Measurements from ENCODE around the gene VOPP1. TPM values are rescaled to one million over a fixed set of nuclear protein-coding genes. Genes with fewer than 3 reads are reported as not detected.

Gene VOPP1
- total and polyA plus RNA-seq, 2 of the 13 experiments (the other 11 are each of a cell fraction or from before 2014, with no cell fraction given): 21.8 to 55.3 TPM

DNA sequence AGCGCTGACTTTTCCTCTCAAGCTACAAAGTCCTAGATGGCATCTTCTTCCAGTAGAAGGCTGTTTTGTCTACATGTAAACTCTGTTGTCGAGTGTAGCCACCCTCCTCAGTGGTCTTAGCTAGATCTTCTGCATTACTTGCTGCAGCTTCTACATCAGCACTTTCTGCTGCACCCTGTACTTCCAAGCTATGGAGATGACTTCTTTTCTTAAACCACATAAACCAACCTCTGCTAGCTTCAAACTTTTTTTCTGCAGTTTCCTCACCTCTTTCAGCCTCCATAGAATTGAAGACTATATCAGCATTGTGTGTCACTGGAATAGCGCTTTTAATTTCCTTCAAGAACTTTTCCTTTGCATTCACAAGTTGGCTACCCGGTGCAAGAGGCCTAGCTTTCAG, 119.3 kb downstream of the VOPP1 start (continued):
- TF ChIP-seq ZNF841 (CRISPR knock-in tag; IDR thresholded peaks at IDR 0.05; ENCODE audit: borderline replicate concordance): no peak

DNA sequence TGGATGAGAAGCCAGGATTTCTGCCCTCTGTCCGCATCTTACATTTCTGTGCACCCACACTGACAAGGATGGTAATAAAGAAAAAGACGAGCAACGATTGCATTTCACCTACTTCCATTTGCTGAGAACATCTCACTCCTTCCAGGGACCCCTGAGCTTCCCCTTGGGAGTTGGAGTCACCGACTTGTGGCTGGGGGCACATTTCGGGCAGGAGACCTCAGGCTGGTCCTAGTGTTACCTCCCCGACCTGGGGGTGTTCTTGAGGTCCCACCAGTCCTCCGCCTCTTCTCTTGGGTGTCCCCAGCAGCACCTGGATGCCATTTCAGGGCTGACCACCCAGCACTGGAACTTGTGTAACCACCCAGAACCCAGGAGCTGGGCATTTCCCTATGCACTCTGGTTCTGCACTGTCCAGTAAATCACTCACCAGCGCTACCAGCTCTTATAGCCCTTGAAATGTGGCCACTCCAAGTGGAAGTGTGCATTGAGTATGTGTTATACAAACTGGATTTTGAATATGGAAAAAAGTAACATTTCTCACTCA, 122.2 kb downstream of the VOPP1 start:
- no peaks in the 10 kb centered on the region for H3K27me3 ChIP-seq (ENCODE audit: control insufficient read depth in 1 of 2, insufficient read depth in 2 of 2, low read length in 2 of 2)
- no peaks in the 10 kb centered on the region for H3K4me1 ChIP-seq (ENCODE audit: insufficient read depth, low read length)
- H3K27ac ChIP-seq (ENCODE audit: extremely low read length, insufficient read depth, low read length): no peak overlapping the region
- H4K20me1 ChIP-seq (ENCODE audit: insufficient read depth, low read length): no peaks in the 10 kb centered on the region
- FAIRE-seq (no peak), ATAC-seq (no peak), DNase-seq (ENCODE audit: low spot score) (no peak)
- WGBS (ENCODE audit: low lambda C conversion rate): 100% methylated on average over 7 of the region's 8 CpGs
- CTCF ChIA-PET (ENCODE audit: low intra/inter-chr PET ratio, low total read pairs): no interaction called here
- BruUV-seq (replicated peaks): no TSS peak
- H3K9me3 ChIP-seq (ENCODE audit: low read length): no peaks in the 10 kb centered on the region
- H3K79me2 ChIP-seq (ENCODE audit: insufficient read depth, low read length): no peaks in the 10 kb centered on the region
- intact Hi-C loops (cut with micrococcal nuclease; ENCODE audit: unreplicated experiment): no loop called here
- no peak overlapping the region for H3K4me3 ChIP-seq (replicated peaks in 1 of 3; ENCODE audit: insufficient read depth in 1 of 3, low read depth in 2 of 3, low read length in 3 of 3)
- no peak overlapping the region for H2AFZ ChIP-seq (ENCODE audit: low read length)
- POLR2A ChIA-PET: no interaction called here
- no peak overlapping the region for H3K9ac ChIP-seq (ENCODE audit: insufficient read depth, low read depth, low read length)
- TF ChIP-seq JARID2 (CRISPR knock-in tag; IDR thresholded peaks at IDR 0.05; ENCODE audit: insufficient replicate concordance) (no peak), HOXD1 (CRISPR knock-in tag; IDR thresholded peaks at IDR 0.05) (no peak), TOPORS (CRISPR knock-in tag; IDR thresholded peaks at IDR 0.05) (no peak), HDAC6 (IDR thresholded peaks at IDR 0.05; ENCODE audit: low read depth, low read length) (no peak), ZNF556 (CRISPR knock-in tag; IDR thresholded peaks at IDR 0.05; ENCODE audit: borderline replicate concordance) (no peak), RBFOX2 (IDR thresholded peaks at IDR 0.05; ENCODE audit: low read depth, low read length) (no peak), RFXAP (CRISPR knock-in tag; IDR thresholded peaks at IDR 0.05; ENCODE audit: borderline replicate concordance) (no peak), FOSL2 (CRISPR knock-in tag; IDR thresholded peaks at IDR 0.05) (no peak), XRCC5 (optimal IDR thresholded peaks at IDR 0.05; ENCODE audit: low read length) (no peak), SMAD1 (CRISPR knock-in tag; IDR thresholded peaks at IDR 0.05; ENCODE audit: borderline replicate concordance, low read depth) (no peak), ZMYM2 (CRISPR knock-in tag; IDR thresholded peaks at IDR 0.05) (no peak)
- TF ChIP-seq, protein P1, sequence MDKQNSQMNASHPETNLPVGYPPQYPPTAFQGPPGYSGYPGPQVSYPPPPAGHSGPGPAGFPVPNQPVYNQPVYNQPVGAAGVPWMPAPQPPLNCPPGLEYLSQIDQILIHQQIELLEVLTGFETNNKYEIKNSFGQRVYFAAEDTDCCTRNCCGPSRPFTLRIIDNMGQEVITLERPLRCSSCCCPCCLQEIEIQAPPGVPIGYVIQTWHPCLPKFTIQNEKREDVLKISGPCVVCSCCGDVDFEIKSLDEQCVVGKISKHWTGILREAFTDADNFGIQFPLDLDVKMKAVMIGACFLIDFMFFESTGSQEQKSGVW (CRISPR knock-in tag; IDR thresholded peaks at IDR 0.05; ENCODE audit: borderline replicate concordance): no peak
- TF ChIP-seq, protein P2, sequence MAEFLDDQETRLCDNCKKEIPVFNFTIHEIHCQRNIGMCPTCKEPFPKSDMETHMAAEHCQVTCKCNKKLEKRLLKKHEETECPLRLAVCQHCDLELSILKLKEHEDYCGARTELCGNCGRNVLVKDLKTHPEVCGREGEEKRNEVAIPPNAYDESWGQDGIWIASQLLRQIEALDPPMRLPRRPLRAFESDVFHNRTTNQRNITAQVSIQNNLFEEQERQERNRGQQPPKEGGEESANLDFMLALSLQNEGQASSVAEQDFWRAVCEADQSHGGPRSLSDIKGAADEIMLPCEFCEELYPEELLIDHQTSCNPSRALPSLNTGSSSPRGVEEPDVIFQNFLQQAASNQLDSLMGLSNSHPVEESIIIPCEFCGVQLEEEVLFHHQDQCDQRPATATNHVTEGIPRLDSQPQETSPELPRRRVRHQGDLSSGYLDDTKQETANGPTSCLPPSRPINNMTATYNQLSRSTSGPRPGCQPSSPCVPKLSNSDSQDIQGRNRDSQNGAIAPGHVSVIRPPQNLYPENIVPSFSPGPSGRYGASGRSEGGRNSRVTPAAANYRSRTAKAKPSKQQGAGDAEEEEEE (CRISPR knock-in tag; IDR thresholded peaks at IDR 0.05; ENCODE audit: borderline replicate concordance): no peak
- TF ChIP-seq, protein P3, sequence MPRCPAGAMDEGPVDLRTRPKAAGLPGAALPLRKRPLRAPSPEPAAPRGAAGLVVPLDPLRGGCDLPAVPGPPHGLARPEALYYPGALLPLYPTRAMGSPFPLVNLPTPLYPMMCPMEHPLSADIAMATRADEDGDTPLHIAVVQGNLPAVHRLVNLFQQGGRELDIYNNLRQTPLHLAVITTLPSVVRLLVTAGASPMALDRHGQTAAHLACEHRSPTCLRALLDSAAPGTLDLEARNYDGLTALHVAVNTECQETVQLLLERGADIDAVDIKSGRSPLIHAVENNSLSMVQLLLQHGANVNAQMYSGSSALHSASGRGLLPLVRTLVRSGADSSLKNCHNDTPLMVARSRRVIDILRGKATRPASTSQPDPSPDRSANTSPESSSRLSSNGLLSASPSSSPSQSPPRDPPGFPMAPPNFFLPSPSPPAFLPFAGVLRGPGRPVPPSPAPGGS (CRISPR knock-in tag; IDR thresholded peaks at IDR 0.05): no peak
- no peak overlapping the region for H3K4me2 ChIP-seq (ENCODE audit: low read depth, low read length)
- in situ Hi-C loops (cut with HindIII; ENCODE audit: extremely low pct_ligation_motif_present, low pct_unique_long_range_greater_than_20kb): no loop called here
- no peaks in the 10 kb centered on the region for H3K36me3 ChIP-seq (replicated peaks in 1 of 2; ENCODE audit: control insufficient read depth in 1 of 2, insufficient read depth in 2 of 2, low read length in 2 of 2)

Measured in HepG2 (cell line).